ENCODE results near the gene TCP11L2. TPM values are rescaled to one million over a fixed set of nuclear protein-coding genes. Genes with fewer than 3 reads are reported as not detected.
A peak's percentile ranks its signal among the peaks of the same experiment; 100 is the strongest.
"Not testable (repeated sequence)": the region's sequence is repeated elsewhere in the genome, so short reads cannot be mapped to it uniquely, and the experiment has no call there.

Gene TCP11L2
- total RNA-seq, 1 donor from 2014 or later = 48.3 TPM

GRCh38 chr12:106343214-106343528 is 40.6 kb downstream of the TCP11L2 start:
- no peak for DNase-seq (ENCODE audit: low read depth)

- DNase-seq (ENCODE audit: low read depth) = no peak
Measured at GRCh38 chr12:106344131-106344530, 41.6 kb downstream of the TCP11L2 start.

GRCh38 chr12:106345746-106346145 is 43.2 kb downstream of the TCP11L2 start:
- peak; percentile 71 for DNase-seq (ENCODE audit: low read depth)

GRCh38 chr12:106348411-106348810 is 45.9 kb downstream of the TCP11L2 start:
- DNase-seq (ENCODE audit: low read depth) = no peak

- DNase-seq (ENCODE audit: low read depth) = no peak
Measured at GRCh38 chr12:106353175-106353574, 50.6 kb downstream of the TCP11L2 start.

- peak; percentile 82 for DNase-seq (ENCODE audit: low read depth)
Measured at GRCh38 chr12:106357549-106358395, 55.2 kb downstream of the TCP11L2 start, which contains the start of gene POLR3B. TSS of gene POLR3B (plus strand) at chr12:106357748. CDS start at chr12:106357880, 132 bp downstream.

- DNase-seq (ENCODE audit: low read depth) = peak; percentile 44
Measured at GRCh38 chr12:106358396-106359241, 56.1 kb downstream of the TCP11L2 start.

GRCh38 chr12:106359646-106360399 is 57.3 kb downstream of the TCP11L2 start:
- no peak for DNase-seq (ENCODE audit: low read depth)

GRCh38 chr12:106360400-106360994 is 58.0 kb downstream of the TCP11L2 start:
- DNase-seq (ENCODE audit: low read depth) = peak; percentile 78

- DNase-seq (ENCODE audit: low read depth) = no peak
Measured at GRCh38 chr12:106362971-106363370, 60.4 kb downstream of the TCP11L2 start.

- no peak for DNase-seq (ENCODE audit: low read depth)
Measured at GRCh38 chr12:106364261-106364660, 61.7 kb downstream of the TCP11L2 start.

- DNase-seq (ENCODE audit: low read depth) = peak; percentile 94
Measured at GRCh38 chr12:106369624-106370346, 67.3 kb downstream of the TCP11L2 start.

- DNase-seq (ENCODE audit: low read depth) = no peak
Measured at GRCh38 chr12:106378788-106379187, 76.3 kb downstream of the TCP11L2 start.

- no peak for DNase-seq (ENCODE audit: low read depth)
Measured at GRCh38 chr12:106380954-106381353, 78.4 kb downstream of the TCP11L2 start.

- DNase-seq (ENCODE audit: low read depth) = not testable (repeated sequence)
Measured at GRCh38 chr12:106381866-106382265, 79.3 kb downstream of the TCP11L2 start.

GRCh38 chr12:106386813-106387535 is 84.4 kb downstream of the TCP11L2 start:
- peak; percentile 6 for DNase-seq (ENCODE audit: low read depth)

GRCh38 chr12:106387848-106388377 is 85.4 kb downstream of the TCP11L2 start:
- DNase-seq (ENCODE audit: low read depth) = no peak

- no peak for DNase-seq (ENCODE audit: low read depth)
Measured at GRCh38 chr12:106389151-106389550, 86.6 kb downstream of the TCP11L2 start.

GRCh38 chr12:106392759-106393158 is 90.2 kb downstream of the TCP11L2 start:
- DNase-seq (ENCODE audit: low read depth) = no peak
